HG03135 (cell line): ENCODE measurements around the gene COX10.
"Not testable (repeated sequence)": the region's sequence is repeated elsewhere in the genome, so short reads cannot be mapped to it uniquely, and the experiment has no call there.

Experiments used
- ATAC-seq: cut with Tn5 transposase; IDR thresholded peaks from one replicate; pipeline ENCODE4 v1.9.1; 2021; ENCODE audit warnings: mild to moderate bottlenecking, moderate library complexity; ENCODE audit not compliant: unreplicated experiment

The COX10 gene

DNA sequence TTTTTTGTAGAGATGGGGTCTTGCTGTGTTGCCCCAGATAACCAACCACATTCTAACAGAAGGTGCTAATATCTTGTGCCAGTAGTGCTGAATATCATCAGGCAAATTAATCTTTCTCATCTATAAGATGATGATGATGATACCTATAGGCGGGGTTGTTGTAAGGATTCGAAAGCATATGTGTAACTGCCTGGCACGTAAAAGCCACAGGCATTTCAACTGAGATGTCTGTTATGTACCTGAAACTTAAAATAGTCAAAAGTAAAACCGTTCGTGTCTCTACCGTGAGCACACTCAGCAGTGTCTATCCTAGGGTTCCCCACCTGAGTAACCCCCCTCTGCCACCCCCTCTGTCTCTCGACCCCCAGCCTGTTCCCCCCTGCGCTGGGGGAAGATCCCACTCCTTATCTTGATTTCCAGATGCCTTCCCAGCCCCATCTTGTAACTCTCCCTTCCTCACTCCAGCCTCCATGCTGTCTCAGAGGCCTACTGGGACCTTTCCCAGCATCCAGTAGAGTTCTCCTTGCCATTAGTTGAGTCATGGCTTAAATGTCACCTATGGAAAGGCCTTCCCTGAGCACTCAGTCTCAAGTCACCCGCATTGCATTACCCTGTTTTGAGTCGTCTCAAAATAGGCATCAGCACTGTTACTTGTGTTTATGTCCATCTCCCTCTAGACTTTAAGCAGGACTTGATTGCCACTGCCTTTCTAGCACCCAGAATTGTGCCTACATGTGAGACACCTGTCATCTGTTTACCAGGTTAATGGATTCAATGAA is 133.3 kb downstream of the COX10 start:
- no peak for ATAC-seq

DNA sequence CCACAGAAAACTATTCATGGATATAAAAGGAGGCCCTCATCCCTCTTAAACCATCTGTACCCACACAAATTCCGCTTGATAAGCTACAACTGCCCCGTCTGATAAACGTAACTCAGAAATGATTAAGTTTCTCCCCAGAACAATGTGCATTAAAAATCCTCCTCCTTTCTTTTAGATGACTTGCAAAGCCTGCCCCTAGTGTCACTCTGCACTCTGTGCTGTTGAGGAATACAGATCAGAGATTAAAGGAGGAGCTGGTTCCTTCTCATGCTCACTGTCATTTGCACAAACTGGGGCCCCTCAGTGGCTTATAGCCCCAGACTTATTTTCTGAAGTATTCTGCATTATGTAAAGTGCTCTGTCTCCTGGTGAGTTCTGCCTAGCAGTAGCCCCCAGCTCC is 134.1 kb downstream of the COX10 start:
- ATAC-seq = no peak

DNA sequence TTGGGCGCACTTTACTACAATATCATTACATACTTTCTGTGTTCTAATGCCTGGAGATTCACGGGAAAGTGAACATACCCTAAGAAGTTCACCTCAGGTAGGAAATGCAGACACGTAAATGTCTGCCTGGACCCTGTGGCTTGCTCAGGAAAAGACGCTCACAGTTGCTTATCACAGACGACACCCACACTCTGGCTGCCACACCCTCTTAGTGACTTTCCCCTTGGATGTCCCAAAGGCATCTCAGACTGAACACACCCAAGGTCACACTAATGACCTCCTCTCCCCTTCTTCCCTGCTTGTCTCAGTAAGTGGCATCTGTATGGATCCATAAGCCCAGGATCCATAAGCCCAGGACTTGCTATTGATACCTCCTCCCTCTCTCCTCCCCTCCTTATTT is 134.8 kb downstream of the COX10 start:
- ATAC-seq = no peak

DNA sequence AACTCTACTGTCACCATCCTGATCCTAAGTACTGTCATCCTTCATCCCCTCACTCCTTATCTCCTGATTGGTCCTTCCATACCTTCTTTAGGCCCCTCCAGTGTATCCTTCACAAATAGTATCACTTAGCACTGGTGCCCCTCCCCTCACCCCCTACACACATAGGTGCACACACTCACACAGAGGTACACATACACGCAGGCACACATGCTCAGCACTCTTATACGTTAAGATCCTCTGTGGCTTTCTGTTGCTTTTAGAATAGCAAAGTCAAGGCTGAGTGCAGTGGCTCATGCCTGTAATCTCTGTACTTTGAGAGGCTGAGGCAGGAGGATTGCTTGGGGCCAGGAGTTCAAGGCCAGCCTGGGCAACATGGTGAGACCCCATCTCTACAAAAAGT is 135.2 kb downstream of the COX10 start:
- ATAC-seq = no peak

DNA sequence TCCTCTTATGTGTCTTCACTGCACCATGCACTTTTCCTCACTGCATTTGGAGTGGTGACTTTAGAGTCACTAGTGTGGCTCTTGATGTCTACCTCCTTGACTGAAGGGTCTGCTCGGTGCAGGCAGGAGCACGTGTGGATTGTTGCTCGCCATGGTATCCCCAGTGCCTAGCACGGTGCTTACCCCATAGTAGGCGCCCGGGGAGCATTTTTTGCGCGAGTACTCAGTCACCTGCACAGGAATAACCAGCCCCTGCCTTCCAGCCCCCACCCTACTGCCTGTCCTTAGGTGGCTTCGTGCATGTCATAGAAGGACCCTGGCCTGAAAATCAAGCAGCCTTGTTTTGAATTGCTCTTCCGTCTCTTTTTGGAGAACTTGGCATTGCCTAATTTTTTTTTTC is 136.1 kb downstream of the COX10 start:
- ATAC-seq = no peak

DNA sequence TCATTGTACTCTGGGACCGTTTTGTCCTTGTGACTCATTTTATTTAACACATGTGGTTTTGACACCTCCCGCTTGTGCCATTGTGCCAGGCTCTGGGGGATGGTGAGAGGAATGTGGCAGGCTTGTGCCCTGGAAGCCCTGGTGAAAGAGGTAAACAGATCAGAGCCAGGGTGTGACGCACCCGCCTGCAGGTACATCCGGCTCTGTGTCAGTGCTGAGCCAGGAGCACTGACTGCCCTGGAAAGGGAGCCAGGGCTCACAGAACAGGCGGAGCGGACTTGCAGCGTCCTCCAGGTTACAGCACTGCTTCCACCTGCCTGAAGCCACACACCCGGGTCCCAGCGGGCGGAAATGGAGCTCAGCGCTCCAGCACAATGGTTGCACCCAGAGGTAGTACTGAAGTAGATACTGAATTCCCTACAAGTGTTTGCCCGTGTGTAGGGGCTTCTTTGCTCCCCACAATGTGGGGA is 136.7 kb downstream of the COX10 start:
- ATAC-seq = no peak

DNA sequence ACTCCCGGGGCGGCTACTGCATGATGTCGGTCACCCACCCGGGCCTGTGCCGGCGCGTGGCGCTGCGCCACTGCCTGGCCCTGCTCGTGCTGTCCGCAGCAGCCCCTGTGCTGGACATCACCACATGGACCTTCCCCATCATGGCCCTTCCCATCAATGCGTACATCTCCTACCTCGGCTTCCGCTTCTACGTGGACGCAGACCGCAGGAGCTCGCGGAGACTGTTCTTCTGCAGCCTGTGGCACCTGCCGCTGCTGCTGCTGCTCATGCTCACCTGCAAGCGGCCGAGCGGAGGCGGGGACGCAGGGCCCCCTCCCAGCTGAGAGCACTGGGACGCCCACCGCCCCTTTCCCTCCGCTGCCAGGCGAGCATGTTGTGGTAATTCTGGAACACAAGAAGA is 137.6 kb downstream of the COX10 start:
- ATAC-seq = no peak

DNA sequence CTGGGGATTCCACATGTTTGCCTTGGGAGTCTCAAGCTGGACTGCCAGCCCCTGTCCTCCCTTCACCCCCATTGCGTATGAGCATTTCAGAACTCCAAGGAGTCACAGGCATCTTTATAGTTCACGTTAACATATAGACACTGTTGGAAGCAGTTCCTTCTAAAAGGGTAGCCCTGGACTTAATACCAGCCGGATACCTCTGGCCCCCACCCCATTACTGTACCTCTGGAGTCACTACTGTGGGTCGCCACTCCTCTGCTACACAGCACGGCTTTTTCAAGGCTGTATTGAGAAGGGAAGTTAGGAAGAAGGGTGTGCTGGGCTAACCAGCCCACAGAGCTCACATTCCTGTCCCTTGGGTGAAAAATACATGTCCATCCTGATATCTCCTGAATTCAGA is 138.5 kb downstream of the COX10 start:
- ATAC-seq = no peak

DNA sequence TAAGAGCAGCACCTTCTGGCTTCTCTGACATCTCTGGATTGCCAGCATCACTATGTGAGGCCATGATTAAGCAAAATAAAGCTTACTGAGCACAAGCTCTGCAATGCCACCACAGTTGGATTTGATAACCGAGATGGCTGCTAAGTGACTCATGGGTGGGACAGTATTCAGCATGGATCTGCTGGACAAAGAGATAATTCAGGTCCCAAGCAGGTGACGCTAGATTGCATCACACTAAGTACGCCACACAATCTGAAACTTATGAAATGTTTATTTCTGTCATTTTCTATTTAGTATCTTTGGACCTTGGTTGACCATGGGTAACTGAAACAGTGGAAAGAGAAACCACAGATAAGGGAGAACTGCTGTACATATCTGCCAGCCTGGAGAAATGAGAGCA is 139.9 kb downstream of the COX10 start:
- no peak for ATAC-seq

DNA sequence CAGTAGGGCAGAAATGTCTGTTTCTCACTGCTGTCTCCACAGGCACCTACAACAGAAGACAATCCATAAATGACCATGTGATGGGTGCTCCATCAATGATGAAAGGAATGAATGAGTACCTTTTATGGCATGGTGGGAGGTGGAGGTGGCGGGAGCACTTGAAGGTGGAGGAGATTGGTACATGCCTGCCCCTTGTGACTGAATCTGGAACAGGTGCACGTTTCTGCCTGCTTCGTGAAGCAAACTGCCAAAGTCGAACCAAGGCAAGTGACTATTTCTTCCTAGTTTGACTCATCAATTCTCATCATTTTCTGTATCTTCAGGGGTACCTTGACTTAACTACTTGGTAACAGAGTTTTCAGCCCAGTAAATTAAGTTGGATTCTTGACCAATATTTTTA is 141.9 kb downstream of the COX10 start:
- no peak for ATAC-seq

DNA sequence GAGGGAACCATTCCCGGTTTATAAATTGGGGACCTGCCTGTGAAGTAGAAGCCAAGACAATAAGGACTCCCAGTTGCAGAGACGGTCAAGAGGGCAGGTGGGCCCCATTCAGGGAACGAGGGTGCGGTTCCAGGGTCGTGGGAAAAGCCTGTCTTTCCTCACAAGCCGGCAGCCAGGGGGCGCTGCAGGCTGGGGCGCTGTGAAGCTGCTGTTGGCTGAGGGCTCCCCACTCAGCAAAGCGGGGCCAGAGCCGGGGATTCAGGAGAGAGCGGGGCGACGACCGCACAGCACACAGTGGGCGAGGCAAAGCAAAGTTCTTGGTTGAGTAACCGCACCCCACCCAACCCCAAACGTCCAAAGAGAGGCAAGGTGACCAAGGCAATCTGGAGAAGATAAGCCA is 142.5 kb downstream of the COX10 start:
- ATAC-seq = no peak

DNA sequence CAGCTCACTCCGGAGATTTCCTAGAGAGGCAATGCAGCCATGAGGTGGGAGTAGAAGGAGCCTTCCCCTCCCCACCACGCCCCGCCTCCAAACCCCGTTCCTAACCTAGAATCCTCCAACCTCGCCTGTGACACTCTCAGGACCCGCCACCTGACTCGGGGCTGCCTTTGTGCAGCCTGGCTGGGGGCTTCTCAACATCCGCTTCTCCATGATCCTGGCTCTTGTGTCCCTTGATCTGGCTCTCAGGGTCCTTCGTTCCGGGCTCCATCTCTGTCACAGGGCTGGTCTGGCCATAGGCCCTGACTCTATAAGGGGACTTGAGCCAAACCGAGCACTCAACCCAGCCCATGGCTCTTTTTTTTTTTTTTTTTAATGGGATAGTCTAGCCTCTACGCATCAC is 143.1 kb downstream of the COX10 start:
- no peak for ATAC-seq

DNA sequence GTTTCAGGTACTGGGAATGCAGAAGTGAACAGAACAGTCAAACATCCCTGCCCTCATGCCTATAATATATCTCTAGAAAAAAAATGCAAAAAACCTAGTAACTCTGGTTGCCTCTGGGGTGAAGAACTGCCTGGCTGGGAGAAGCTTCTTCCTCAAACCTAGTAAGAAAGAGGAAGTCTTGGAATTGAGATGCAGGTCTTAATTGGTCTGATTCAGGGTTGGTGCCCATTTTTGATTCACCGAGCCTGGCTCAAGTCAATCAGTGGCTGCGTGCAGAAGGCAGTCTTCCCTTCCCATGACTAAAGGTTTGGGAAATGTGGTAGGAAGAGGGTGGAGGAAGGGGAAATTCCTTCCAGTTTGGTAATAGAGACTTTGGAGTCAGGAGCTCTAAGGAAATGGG is 145.0 kb downstream of the COX10 start:
- no peak for ATAC-seq

DNA sequence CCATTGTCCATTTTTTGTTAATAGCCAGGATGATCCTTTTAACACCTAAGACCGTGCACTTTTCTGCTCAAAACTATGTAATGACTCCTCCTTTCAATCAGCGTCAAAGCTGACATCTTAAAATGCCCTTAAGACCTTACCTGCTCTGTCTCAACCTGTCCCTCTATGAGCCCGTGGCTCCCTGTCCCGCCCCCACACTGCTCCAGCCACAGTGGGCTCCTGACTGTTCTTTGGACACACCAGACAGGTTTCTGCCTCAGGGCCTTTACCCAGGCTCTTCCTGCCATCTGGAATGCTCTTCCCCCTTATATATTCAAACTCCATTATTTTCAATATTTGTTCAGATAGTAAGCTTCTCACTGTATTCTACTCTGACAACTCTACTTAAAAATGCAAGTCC is 153.3 kb downstream of the COX10 start:
- no peak for ATAC-seq

DNA sequence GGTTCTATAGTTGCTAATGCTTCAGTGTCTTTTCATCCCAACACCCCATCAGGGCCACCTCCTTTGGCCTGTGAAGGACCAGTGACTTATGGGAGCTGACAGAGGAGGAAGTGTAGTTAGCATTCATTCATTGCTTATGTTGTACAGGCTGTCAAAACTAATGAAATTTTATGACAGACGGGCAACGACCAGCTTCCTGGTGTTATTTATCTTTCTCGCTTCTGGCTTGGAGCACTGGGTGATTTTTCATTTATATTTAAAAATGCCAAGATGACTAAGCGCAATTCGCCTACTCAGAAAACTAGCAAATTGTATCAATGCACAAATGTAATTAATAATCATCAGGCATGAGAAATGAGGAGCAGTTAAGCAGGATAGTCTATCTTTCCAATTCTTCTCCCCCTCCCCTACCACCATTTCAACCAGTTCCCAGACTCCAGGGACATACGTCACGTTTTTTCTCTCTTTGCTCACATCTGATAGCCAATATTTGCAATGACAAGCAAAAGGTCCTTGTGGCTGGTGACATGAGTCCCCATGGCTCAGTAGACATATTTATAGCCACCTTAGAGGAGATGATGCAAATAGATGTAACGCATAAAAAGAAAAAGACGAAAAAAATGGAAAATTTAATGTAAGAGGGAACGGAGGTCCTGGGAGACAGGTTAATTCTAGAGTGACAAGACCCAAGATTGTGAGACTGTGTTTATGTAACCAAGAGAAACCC is 156.1 kb downstream of the COX10 start:
- no peak for ATAC-seq

DNA sequence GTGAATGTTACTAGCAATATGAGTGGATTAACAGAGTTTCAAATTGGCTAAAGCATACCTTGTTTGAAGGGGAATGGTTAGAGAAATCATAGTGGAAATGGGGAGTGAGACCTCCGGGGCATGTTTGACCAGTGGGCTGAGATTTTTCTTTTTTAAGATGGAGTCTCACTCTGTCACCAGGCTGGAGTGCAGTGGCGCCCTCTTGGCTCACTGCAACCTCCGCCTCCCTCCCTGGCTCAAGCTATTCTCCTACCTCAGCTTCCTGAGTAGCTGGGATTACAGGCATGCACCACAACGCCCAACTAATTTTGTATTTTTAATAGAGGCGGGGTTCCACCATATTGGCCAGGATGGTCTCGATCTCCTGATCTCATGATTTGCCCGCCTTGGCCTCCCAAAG is 157.7 kb downstream of the COX10 start:
- ATAC-seq = no peak

DNA sequence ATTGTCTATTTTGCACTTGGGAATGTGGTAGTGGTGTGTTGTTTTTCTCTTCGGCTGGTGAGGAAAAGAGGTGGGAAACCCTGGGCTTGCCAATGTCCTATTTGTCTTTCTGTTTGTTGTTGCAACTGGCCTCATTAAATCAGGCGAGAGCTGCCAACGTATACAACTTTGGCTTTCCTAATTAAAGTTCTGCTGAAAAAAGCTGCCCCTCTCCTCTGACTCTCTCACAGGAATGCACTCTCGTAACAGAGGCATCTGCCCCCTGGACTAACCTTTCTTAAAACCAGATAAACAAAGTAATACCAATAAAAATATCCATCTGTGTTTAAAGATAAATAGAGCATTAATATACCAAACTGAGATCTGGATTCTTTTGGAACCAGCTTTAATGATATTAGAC is 159.6 kb downstream of the COX10 start:
- no peak for ATAC-seq

DNA sequence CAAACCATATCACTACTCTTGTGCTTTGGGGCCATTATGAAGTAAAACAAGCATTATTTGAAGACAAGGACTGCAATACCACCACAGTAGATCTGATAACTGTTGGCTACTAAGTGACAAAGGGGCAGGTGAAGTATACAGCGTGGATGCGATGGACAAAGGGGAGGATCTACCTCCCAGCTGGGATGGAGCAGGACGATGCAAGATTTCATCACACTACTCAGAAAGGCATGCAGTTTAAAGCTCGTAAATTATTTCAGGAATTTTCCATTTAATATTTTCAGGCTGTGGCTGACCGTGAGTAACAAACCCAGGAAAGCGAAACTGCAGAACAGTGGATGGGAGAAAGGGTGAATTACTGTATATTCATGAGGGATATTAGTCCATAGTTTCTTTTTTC is 161.9 kb downstream of the COX10 start:
- not testable (repeated sequence) for ATAC-seq

DNA sequence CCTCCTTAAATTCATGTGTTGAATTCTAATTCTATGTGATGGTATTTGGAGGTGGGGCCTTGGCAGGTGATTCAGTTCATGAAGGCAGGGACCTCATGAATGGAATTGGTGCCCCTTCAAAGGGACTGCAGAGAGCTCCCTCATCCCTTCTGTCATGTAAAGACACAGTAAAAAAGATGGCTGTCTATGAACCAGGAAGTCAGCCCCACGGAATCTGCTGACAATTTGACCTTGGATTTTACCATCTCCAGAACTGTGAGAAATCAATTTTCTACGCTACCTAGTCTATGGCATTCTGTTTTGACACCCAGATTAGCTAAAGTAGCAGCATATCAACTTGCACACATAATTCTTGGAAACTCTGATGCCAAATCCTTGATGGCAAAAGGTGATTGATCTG is 165.7 kb downstream of the COX10 start:
- not testable (repeated sequence) for ATAC-seq

DNA sequence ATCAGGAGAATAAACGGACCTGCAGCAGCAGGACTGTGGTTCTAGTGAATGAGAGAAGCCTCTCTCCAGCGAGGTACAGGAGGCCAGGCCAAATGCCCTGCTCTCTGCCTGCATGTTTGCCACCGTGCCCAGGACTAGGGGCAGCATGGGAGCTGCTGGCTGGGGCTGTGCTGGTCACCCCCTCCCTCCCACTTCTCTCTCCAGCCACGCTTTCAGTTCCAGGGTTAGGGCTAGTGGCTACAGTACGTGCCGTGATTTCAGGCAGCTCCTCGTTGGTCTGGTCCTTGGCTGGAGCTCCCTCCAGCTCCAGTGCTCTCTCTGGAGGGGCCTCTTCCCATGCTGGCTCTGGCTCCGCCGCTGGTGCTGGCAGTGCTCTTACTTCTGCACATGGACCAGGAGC is 166.7 kb downstream of the COX10 start:
- not testable (repeated sequence) for ATAC-seq

DNA sequence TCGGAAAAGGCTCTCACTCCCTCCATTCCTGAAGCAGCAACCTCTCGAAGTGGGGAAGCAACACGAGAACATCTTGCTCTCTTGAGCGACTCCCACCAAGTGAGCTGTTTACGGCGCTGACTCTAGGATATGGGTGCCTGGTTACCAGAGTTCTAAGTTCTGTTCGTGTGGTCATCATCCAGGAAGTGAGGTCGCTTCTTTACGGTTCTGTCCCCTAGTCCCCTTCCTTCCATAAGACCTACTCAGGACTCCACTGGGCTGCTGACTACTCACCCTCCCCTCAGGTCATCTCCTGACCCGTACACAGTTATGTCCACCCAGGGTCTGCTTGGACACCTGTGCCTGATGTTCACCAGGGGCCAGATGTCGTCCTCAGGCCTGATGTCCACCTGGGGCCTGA is 167.5 kb downstream of the COX10 start, which contains the start of gene CDRT15:
TSS of gene CDRT15 (minus strand) at position 101 of the 400 bp plus-strand sequence. CDS start at position 72, 29 bp downstream.
- not testable (repeated sequence) for ATAC-seq

DNA sequence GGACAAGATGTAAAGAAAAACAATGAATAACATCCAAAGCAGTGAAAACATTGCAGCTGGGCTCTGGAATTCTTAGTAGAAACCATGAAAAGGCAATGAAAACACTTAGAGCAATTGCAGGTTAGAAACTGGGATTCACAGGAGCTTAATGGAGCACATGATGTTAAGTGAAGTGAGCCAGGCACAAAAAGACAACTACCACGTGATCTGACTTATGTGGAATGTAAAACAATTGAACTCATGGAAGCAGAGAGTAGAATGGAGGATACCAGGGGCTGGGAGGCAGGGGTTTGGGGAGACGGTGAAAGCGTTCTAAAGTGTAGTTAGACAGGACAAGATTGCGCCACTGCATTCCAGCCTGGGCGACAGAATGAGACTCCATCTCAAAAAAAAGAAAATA is 170.0 kb downstream of the COX10 start:
- not testable (repeated sequence) for ATAC-seq
